ENCODE results near the gene MXI1.

GRCh38 chr10:110326351-110327032, 119.1 kb downstream of the MXI1 start:
- TF ChIP-seq CTCF (IDR thresholded peaks at IDR 0.05) = no peak
- TF ChIP-seq EZH2 (IDR thresholded peaks at IDR 0.05; ENCODE audit: borderline replicate concordance, insufficient read depth, low read depth, low read length, poor library complexity, severe bottlenecking) = no peak
